Measurements from ENCODE around the gene XIAP.

The XIAP gene

GRCh38 chrX:123959281-123960063, 99.6 kb downstream of the XIAP start:
- DNase-seq (ENCODE audit: low read depth in 1 of 2, low spot score in 1 of 2) = peak in 1 of 2 donors; percentile 1

DNA sequence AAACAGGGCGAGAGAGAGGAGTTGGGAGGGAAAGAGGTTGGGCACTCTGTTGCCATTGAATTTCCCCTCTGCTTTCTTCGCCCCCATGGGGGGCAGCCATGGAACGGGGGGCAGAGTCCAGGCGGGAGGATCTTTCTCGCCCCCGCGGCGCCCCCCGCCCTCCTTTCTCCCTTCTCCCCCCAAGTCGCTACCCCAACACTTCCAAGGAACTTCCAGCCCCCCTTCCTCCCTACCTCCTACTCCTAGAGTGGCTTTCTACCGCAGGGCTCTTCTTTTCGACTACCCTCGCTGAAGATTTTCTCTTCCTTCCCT, 101.1 kb downstream of the XIAP start:
- no peak for DNase-seq (ENCODE audit: low read depth in 1 of 2, low spot score in 1 of 2)

DNA sequence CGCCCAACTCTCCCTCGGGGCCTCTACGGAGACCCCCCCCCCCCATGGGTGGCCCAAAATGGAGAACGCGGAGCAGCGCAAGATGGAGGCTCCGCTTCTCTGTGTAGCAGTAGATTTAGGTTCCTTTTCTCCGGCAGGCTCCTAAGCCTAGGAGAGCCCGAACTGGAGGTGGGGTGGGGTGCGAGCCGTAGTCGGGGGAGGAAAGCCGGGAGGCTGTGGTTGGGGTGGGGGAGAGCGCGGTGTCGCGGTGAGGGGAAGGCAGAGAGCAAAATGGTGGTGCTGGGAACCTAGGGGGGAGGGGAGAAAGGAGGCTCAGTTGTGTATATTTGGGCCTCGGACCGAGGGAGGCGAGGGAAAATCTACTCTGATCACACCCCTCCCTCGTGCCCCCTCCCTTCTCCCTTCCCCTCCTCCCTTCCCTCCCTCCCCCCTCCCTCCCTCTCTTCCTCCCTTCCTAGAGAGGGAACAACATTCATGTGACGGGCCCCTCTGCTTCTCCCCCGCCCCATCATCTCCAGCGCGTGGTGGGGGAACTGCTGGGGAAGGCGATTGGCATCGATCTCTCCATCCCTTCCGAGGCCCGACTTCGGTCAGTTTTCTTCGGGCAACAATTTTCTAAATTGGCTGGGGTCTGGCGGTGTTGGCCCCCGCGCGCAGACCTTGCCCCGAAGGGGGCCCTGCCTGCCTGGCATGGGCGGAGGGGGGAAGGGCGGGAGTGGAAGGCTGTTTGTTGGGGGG, 101.6 kb downstream of the XIAP start, which contains the start of gene STAG2:
Gene STAG2, plus strand, starts transcription at position 439 of the 738 bp plus-strand sequence. CDS start 60,922 bp downstream, outside the sequence.
- DNase-seq (ENCODE audit: low read depth in 1 of 2, low spot score in 1 of 2) = peak; percentile 13 to 31

- no peak for DNase-seq (ENCODE audit: low read depth in 1 of 2, low spot score in 1 of 2)
Observed at GRCh38 chrX:123962006-123962467, 102.2 kb downstream of the XIAP start.

GRCh38 chrX:123962794-123963373, 103.0 kb downstream of the XIAP start:
- peak; percentile 59 to 66 for DNase-seq (ENCODE audit: low read depth in 1 of 2, low spot score in 1 of 2)
